Neuronal stem cell (in vitro differentiated cells): ENCODE measurements around the gene NOS3.

ENCODE experiments used
- DNase-seq: peaks from one replicate; pipeline ENCODE4 v3.0.0-alpha.2; 2013; ENCODE audit warnings: low spot score
- H2AFZ ChIP-seq: one replicate; pipeline ENCODE4 v1.6.1; 2013; ENCODE audit warnings: mild to moderate bottlenecking, low read length, inconsistent platforms
- H2AK5ac ChIP-seq: 2 replicates; pipeline ENCODE4 v1.6.1; 2013; ENCODE audit warnings: low read depth, mild to moderate bottlenecking, inconsistent platforms, low read length, moderate library complexity, mixed read lengths
- H2BK120ac ChIP-seq: 2 replicates; pipeline ENCODE4 v1.6.1; 2013; ENCODE audit warnings: low read depth, mild to moderate bottlenecking, inconsistent platforms, low read length, moderate library complexity, mixed read lengths
- H2BK12ac ChIP-seq: one replicate; pipeline ENCODE4 v1.6.1; 2013; ENCODE audit warnings: low read length, inconsistent platforms
- H2BK15ac ChIP-seq: 2 replicates; pipeline ENCODE4 v1.6.1; 2013; ENCODE audit warnings: mild to moderate bottlenecking, low read length, inconsistent platforms, mixed read lengths
- H2BK5ac ChIP-seq: one replicate; pipeline ENCODE4 v1.6.1; 2013; ENCODE audit warnings: inconsistent platforms, mild to moderate bottlenecking, low read length, moderate library complexity
- H3K14ac ChIP-seq: one replicate; pipeline ENCODE4 v1.6.1; 2013; ENCODE audit warnings: low read length, inconsistent platforms
- H3K18ac ChIP-seq: 2 replicates; pipeline ENCODE4 v1.6.1; 2013; ENCODE audit warnings: low read length, inconsistent platforms
- H3K23ac ChIP-seq: 2 replicates; pipeline ENCODE4 v1.6.1; 2013; ENCODE audit warnings: low read depth, mild to moderate bottlenecking, mixed read lengths, low read length, inconsistent platforms; ENCODE audit not compliant: poor library complexity
- H3K27ac ChIP-seq: replicated peaks from 3 replicates; pipeline ENCODE4 v1.5.1; 2013; ENCODE audit warnings: low read length, inconsistent platforms
- H3K27me3 ChIP-seq, 3 experiments: 2 replicates each; pipeline ENCODE4 v1.6.1; 2013; ENCODE audit warnings: low read length in 3 of 3, mild to moderate bottlenecking in 2 of 3, inconsistent platforms in 1 of 3, low read depth in 1 of 3, mixed read lengths in 1 of 3, moderate library complexity in 1 of 3; ENCODE audit not compliant: control insufficient read depth in 3 of 3, insufficient read depth in 3 of 3
- H3K36me3 ChIP-seq, 2 donors: replicated peaks in 1 of 2; 2 replicates each; pipeline ENCODE4 v1.6.1; 2013; ENCODE audit warnings: low read length in 2 of 2; ENCODE audit not compliant: control insufficient read depth in 2 of 2, insufficient read depth in 2 of 2
- H3K4ac ChIP-seq: 2 replicates; pipeline ENCODE4 v1.6.1; 2013; ENCODE audit warnings: inconsistent platforms, mild to moderate bottlenecking, low read length, moderate library complexity
- H3K4me1 ChIP-seq, 2 donors: 1 replicate in 1 of 2; 2 replicates in 1 of 2; pipeline ENCODE4 v1.6.1; 2013; ENCODE audit warnings: low read length in 2 of 2, low read depth in 1 of 2; ENCODE audit not compliant: control insufficient read depth in 2 of 2, insufficient read depth in 1 of 2
- H3K4me2 ChIP-seq: one replicate; pipeline ENCODE4 v1.6.1; 2013; ENCODE audit warnings: mild to moderate bottlenecking, low read length, inconsistent platforms; ENCODE audit not compliant: insufficient read depth, poor library complexity, severe bottlenecking
- H3K4me3 ChIP-seq, 2 donors: 2 replicates each; pipeline ENCODE4 v1.5.1; 2013; ENCODE audit warnings: low read length in 2 of 2, mild to moderate bottlenecking in 2 of 2, inconsistent platforms in 1 of 2, moderate library complexity in 1 of 2
- H3K79me1 ChIP-seq: one replicate; pipeline ENCODE4 v1.6.1; 2013; ENCODE audit warnings: low read depth, mild to moderate bottlenecking, inconsistent platforms, low read length, moderate library complexity
- H3K9ac ChIP-seq: one replicate; pipeline ENCODE4 v1.6.1; 2013; ENCODE audit warnings: mild to moderate bottlenecking, low read depth, low read length, inconsistent platforms; ENCODE audit not compliant: poor library complexity
- H3K9me3 ChIP-seq, 2 donors: replicated peaks in 1 of 2; 2 replicates each; pipeline versions ENCODE3 to v1.6.1; 2013; ENCODE audit warnings: low read length in 2 of 2, mild to moderate bottlenecking in 2 of 2, inconsistent platforms in 1 of 2, low read depth in 1 of 2, mixed read lengths in 1 of 2, moderate library complexity in 1 of 2; ENCODE audit not compliant: control insufficient read depth in 2 of 2, insufficient read depth in 1 of 2
- H4K8ac ChIP-seq: one replicate; pipeline ENCODE4 v1.6.1; 2013; ENCODE audit warnings: low read depth, mild to moderate bottlenecking, inconsistent platforms, low read length, moderate library complexity
- H4K91ac ChIP-seq: one replicate; pipeline ENCODE4 v1.6.1; 2013; ENCODE audit warnings: low read length, low read depth, mild to moderate bottlenecking, inconsistent platforms; ENCODE audit not compliant: poor library complexity
- WGBS, 2 donors: extraction: QIAGEN DNeasy Blood & Tissue Kit; methylation state at CpG; one replicate each; pipeline ENCODE4 v1.1.7; 2013; ENCODE audit warnings: missing lambda C conversion rate in 2 of 2, mixed read lengths in 1 of 2; ENCODE audit not compliant: insufficient read length in 2 of 2, insufficient replicate concordance in 1 of 2; ENCODE audit errors: extremely low coverage in 2 of 2; 5-methylcytosine and 5-hydroxymethylcytosine counted together

The NOS3 gene

GRCh38 chr7:151001546-151001945 is 10.7 kb downstream of the NOS3 start:
- Histone ChIP-seq H2BK15ac (peak overlapping the region; percentile 52), H3K79me1 (no peaks in the 10 kb centered on the region), H3K9ac (no peak overlapping the region), H2BK12ac (no peak overlapping the region), H3K18ac (peak overlapping the region; percentile 42), H2AFZ (no peak overlapping the region), H3K27me3 (no peaks in the 10 kb centered on the region), H3K9me3 (no peaks in the 10 kb centered on the region), H3K4me3 (no peak overlapping the region), H3K4ac (no peak overlapping the region), H3K23ac (peak overlapping the region; percentile 59), H2AK5ac (peak overlapping the region; percentile 77), H2BK5ac (no peak overlapping the region), H3K27ac (no peak overlapping the region), H2BK120ac (no peak overlapping the region), H3K36me3 (peaks cover 0 to 11% of the 10 kb centered on the region in 2 donors), H4K91ac (no peak overlapping the region), H4K8ac (no peak overlapping the region), H3K14ac (peak overlapping the region; percentile 65), H3K4me2 (no peak overlapping the region), H3K4me1 (peaks cover 4% of the 10 kb centered on the region in 2 donors)
- no peak for DNase-seq
- no CpG with 5 or more reads among the region's 16 CpGs for WGBS, 2 donors

- H3K14ac ChIP-seq, result no peak overlapping the region
- no peaks in the 10 kb centered on the region for H3K79me1 ChIP-seq
- no peak overlapping the region for H4K8ac ChIP-seq
- H2AFZ ChIP-seq, result no peak overlapping the region
- H3K9me3 ChIP-seq, result no peaks in the 10 kb centered on the region
- no peak overlapping the region for H2BK120ac ChIP-seq
- no peak overlapping the region for H3K4ac ChIP-seq
- H2AK5ac ChIP-seq, result no peak overlapping the region
- H3K18ac ChIP-seq, result no peak overlapping the region
- H3K27me3 ChIP-seq, result no peaks in the 10 kb centered on the region
- H2BK12ac ChIP-seq, result no peak overlapping the region
- no peak for DNase-seq
- no peak overlapping the region for H2BK5ac ChIP-seq
- no peak overlapping the region for H3K4me3 ChIP-seq
- H3K36me3 ChIP-seq, result peaks cover 0 to 11% of the 10 kb centered on the region in 2 donors
- H3K27ac ChIP-seq, result no peak overlapping the region
- H4K91ac ChIP-seq, result no peak overlapping the region
- peaks cover 0 to 6% of the 10 kb centered on the region in 2 donors for H3K4me1 ChIP-seq
- no peak overlapping the region for H3K9ac ChIP-seq
- no peak overlapping the region for H2BK15ac ChIP-seq
- no peak overlapping the region for H3K4me2 ChIP-seq
- WGBS, 2 donors, result no CpG with 5 or more reads among the region's 12 CpGs
- H3K23ac ChIP-seq, result no peak overlapping the region
Measured at GRCh38 chr7:151003572-151003971, 12.8 kb downstream of the NOS3 start.

GRCh38 chr7:151005566-151005965 is 14.7 kb downstream of the NOS3 start:
- peaks cover 13 to 18% of the 10 kb centered on the region in 2 donors for H3K4me1 ChIP-seq
- H3K4me2 ChIP-seq, result no peak overlapping the region
- H3K36me3 ChIP-seq, result peaks cover 0 to 9% of the 10 kb centered on the region in 2 donors
- H3K4ac ChIP-seq, result no peak overlapping the region
- H3K14ac ChIP-seq, result no peak overlapping the region
- no peak overlapping the region for H4K91ac ChIP-seq
- H3K18ac ChIP-seq, result no peak overlapping the region
- H2BK5ac ChIP-seq, result no peak overlapping the region
- H2BK15ac ChIP-seq, result no peak overlapping the region
- no peak overlapping the region for H3K23ac ChIP-seq
- no peak overlapping the region for H2BK120ac ChIP-seq
- no CpG with 5 or more reads among the region's 9 CpGs for WGBS, 2 donors
- H4K8ac ChIP-seq, result no peak overlapping the region
- no peak for DNase-seq
- no peak overlapping the region for H3K9ac ChIP-seq
- no peak overlapping the region for H2AK5ac ChIP-seq
- no peak overlapping the region for H2BK12ac ChIP-seq
- no peaks in the 10 kb centered on the region for H3K9me3 ChIP-seq
- no peak overlapping the region for H3K4me3 ChIP-seq
- H3K27ac ChIP-seq, result no peak overlapping the region
- H2AFZ ChIP-seq, result no peak overlapping the region
- H3K79me1 ChIP-seq, result no peaks in the 10 kb centered on the region
- H3K27me3 ChIP-seq, result no peaks in the 10 kb centered on the region

GRCh38 chr7:151006590-151007300 is 15.9 kb downstream of the NOS3 start:
- H2BK5ac ChIP-seq, result peak overlapping the region; percentile 13
- no peaks in the 10 kb centered on the region for H3K27me3 ChIP-seq
- H4K8ac ChIP-seq, result no peak overlapping the region
- H3K18ac ChIP-seq, result peak overlapping the region; percentile 52
- no CpG with 5 or more reads among the region's 23 CpGs for WGBS, 2 donors
- H2AK5ac ChIP-seq, result peak overlapping the region; percentile 98
- no peak for DNase-seq
- H3K9ac ChIP-seq, result peak overlapping the region; percentile 4
- peak overlapping the region; percentile 92 for H2BK15ac ChIP-seq
- no peak overlapping the region for H3K4me3 ChIP-seq
- no peak overlapping the region for H2AFZ ChIP-seq
- H3K27ac ChIP-seq, result no peak overlapping the region
- no peak overlapping the region for H3K4me2 ChIP-seq
- H3K4ac ChIP-seq, result peak overlapping the region; percentile 37
- H2BK120ac ChIP-seq, result peak overlapping the region; percentile 61
- H3K9me3 ChIP-seq, result no peaks in the 10 kb centered on the region
- H3K36me3 ChIP-seq, result peaks cover 0 to 6% of the 10 kb centered on the region in 2 donors
- H3K23ac ChIP-seq, result peak overlapping the region; percentile 98
- H2BK12ac ChIP-seq, result peak overlapping the region; percentile 97
- no peak overlapping the region for H4K91ac ChIP-seq
- H3K14ac ChIP-seq, result peak overlapping the region; percentile 38
- no peaks in the 10 kb centered on the region for H3K79me1 ChIP-seq
- peaks cover 17 to 24% of the 10 kb centered on the region in 2 donors for H3K4me1 ChIP-seq
